ENCODE results near the gene APOBEC3F. TPM values are rescaled to one million over a fixed set of nuclear protein-coding genes. Genes with fewer than 3 reads are reported as not detected.
A peak's percentile ranks its signal among the peaks of the same experiment; 100 is the strongest.
"Not testable (repeated sequence)": the region's sequence is repeated elsewhere in the genome, so short reads cannot be mapped to it uniquely, and the experiment has no call there.

The APOBEC3F gene
- total RNA-seq (2014; rRNA removed; shearing (Covaris generic)): 1.7 and 9.2 TPM in 2 replicates

- peak; percentile 33 for DNase-seq (ENCODE audit: low spot score)
Measured at GRCh38 chr22:39040538-39041296, at the start of gene APOBEC3F. Gene APOBEC3F (plus strand): TSS chr22:39040864. CDS start chr22:39040961, 97 bp downstream.

GRCh38 chr22:38992871-38993371, 47.7 kb upstream of the APOBEC3F start:
- not testable (repeated sequence) for DNase-seq (ENCODE audit: low spot score)

GRCh38 chr22:38996105-38996504, 44.6 kb upstream of the APOBEC3F start:
- no peak for DNase-seq (ENCODE audit: low spot score)

GRCh38 chr22:38997518-38997917, 43.1 kb upstream of the APOBEC3F start:
- no peak for DNase-seq (ENCODE audit: low spot score)

GRCh38 chr22:39003165-39003638, 37.5 kb upstream of the APOBEC3F start:
- peak; percentile 90 for DNase-seq (ENCODE audit: low spot score)

GRCh38 chr22:39007177-39007576, 33.5 kb upstream of the APOBEC3F start:
- no peak for DNase-seq (ENCODE audit: low spot score)

GRCh38 chr22:39008271-39008850, 32.3 kb upstream of the APOBEC3F start:
- not testable (repeated sequence) for DNase-seq (ENCODE audit: low spot score)

- no peak for DNase-seq (ENCODE audit: low spot score)
Measured at GRCh38 chr22:39010946-39011345, 29.7 kb upstream of the APOBEC3F start.

- no peak for DNase-seq (ENCODE audit: low spot score)
Measured at GRCh38 chr22:39012533-39013511, 27.8 kb upstream of the APOBEC3F start.

GRCh38 chr22:39013561-39013941, 27.1 kb upstream of the APOBEC3F start:
- not testable (repeated sequence) for DNase-seq (ENCODE audit: low spot score)

GRCh38 chr22:39013942-39014722, 26.5 kb upstream of the APOBEC3F start, which contains the start of gene APOBEC3C:
Gene APOBEC3C (plus strand): TSS chr22:39014257. CDS start chr22:39014363, 106 bp downstream.
- DNase-seq (ENCODE audit: low spot score): peak; percentile 76

GRCh38 chr22:39014723-39015121, 25.9 kb upstream of the APOBEC3F start:
- not testable (repeated sequence) for DNase-seq (ENCODE audit: low spot score)

GRCh38 chr22:39016592-39016991, 24.1 kb upstream of the APOBEC3F start:
- no peak for DNase-seq (ENCODE audit: low spot score)

- DNase-seq (ENCODE audit: low spot score): no peak
Measured at GRCh38 chr22:39017596-39018365, 22.9 kb upstream of the APOBEC3F start.

- DNase-seq (ENCODE audit: low spot score): not testable (repeated sequence)
Measured at GRCh38 chr22:39020021-39020651, 20.5 kb upstream of the APOBEC3F start.

GRCh38 chr22:39021552-39022250, 19.0 kb upstream of the APOBEC3F start:
- DNase-seq (ENCODE audit: low spot score): no peak

GRCh38 chr22:39024519-39025308, 15.9 kb upstream of the APOBEC3F start:
- no peak for DNase-seq (ENCODE audit: low spot score)

All from H4 (cell line).